DOHH2 (cell line): ENCODE measurements around the gene DNAH6.

ENCODE experiments used
- H3F3A ChIP-seq: fragments of 200-600 bp; sonication (generic), shearing (Covaris generic); 2 replicates; pipeline ENCODE4 v1.6.0; 2016; ENCODE audit warnings: antibody characterized with exemption, mild to moderate bottlenecking; ENCODE audit not compliant: control insufficient read depth, insufficient read depth
- H3K27ac ChIP-seq: fragments of 200-600 bp; sonication (generic); 2 replicates; pipeline ENCODE4 v1.5.1; 2014; ENCODE audit warnings: low read depth, mild to moderate bottlenecking, low read length, moderate library complexity
- H3K27me3 ChIP-seq: fragments of 200-600 bp; sonication (generic); 2 replicates; pipeline ENCODE4 v1.6.1; 2014; ENCODE audit warnings: mild to moderate bottlenecking, low read length, mixed read lengths; ENCODE audit not compliant: control insufficient read depth
- H3K36me3 ChIP-seq: fragments of 200-600 bp; sonication (generic); 2 replicates; pipeline ENCODE4 v1.6.1; 2014; ENCODE audit warnings: mild to moderate bottlenecking, low read length, moderate library complexity, mixed read lengths; ENCODE audit not compliant: control insufficient read depth
- H3K4me1 ChIP-seq: fragments of 200-600 bp; sonication (generic); 2 replicates; pipeline ENCODE4 v1.6.1; 2014; ENCODE audit warnings: mild to moderate bottlenecking, low read length, mixed read lengths; ENCODE audit not compliant: control insufficient read depth
- H3K4me2 ChIP-seq: fragments of 200-600 bp; sonication (generic); 2 replicates; pipeline ENCODE4 v1.6.0; 2014; ENCODE audit warnings: mild to moderate bottlenecking, low read length, moderate library complexity
- H3K4me3 ChIP-seq: fragments of 200-600 bp; sonication (generic); 2 replicates; pipeline ENCODE4 v1.5.1; 2014; ENCODE audit warnings: mild to moderate bottlenecking, low read length, mixed read lengths
- H3K79me2 ChIP-seq: fragments of 200-600 bp; sonication (generic); 2 replicates; pipeline ENCODE4 v1.6.1; 2014; ENCODE audit warnings: mild to moderate bottlenecking, low read length, mixed read lengths; ENCODE audit not compliant: control insufficient read depth
- H3K9me2 ChIP-seq: fragments of 200-600 bp; sonication (generic); replicated peaks from 2 replicates; pipeline ENCODE4 v1.6.1; 2014; ENCODE audit warnings: mild to moderate bottlenecking, low read length, mixed read lengths; ENCODE audit not compliant: control insufficient read depth
- H3K9me3 ChIP-seq: fragments of 200-600 bp; sonication (generic); 2 replicates; pipeline ENCODE4 v1.6.1; 2014; ENCODE audit warnings: antibody characterized with exemption, low read length, mixed read lengths; ENCODE audit not compliant: control insufficient read depth, insufficient read depth
- H4K20me1 ChIP-seq: fragments of 200-600 bp; sonication (generic); 2 replicates; pipeline ENCODE4 v1.6.0; 2014; ENCODE audit warnings: low read depth, mild to moderate bottlenecking, antibody characterized with exemption, low read length, moderate library complexity; ENCODE audit not compliant: control insufficient read depth, insufficient read depth
- EZH2phosphoT487 ChIP-seq: fragments of 200-600 bp; sonication (generic); IDR thresholded peaks from 2 replicates; pipeline ENCODE4 v1.6.1; 2017; ENCODE audit warnings: borderline replicate concordance, mild to moderate bottlenecking, antibody characterized with exemption, low read length, moderate library complexity, mixed read lengths
- TF ChIP-seq, protein P1 (sequence below): fragments of 200-600 bp; sonication (generic); IDR thresholded peaks from one replicate; pipeline ENCODE4 v1.5.1; 2014; ENCODE audit warnings: antibody characterized with exemption, mild to moderate bottlenecking, low read depth, low read length; ENCODE audit not compliant: poor library complexity, severe bottlenecking

DNAH6 gene

DNA sequence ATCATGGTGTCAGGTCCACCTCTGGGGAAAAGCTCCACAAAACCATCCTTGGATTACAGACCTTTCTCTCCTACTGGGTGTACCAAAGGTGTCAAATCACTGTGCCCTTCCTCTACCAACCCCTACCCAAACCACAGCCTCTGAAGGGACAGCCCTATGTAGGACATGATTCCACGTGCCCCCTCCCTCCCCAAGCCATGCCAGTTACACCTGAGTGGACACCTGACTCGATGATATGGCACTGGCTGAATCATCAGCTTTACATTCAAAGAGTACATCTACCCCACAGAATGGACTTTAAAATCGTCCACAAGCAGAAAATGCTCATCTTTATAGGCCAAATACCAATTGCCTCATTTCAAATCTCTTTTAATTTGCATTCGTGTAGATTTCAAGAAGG is 338.6 kb downstream of the DNAH6 start:
- no peaks in the 10 kb centered on the region for H3K9me2 ChIP-seq
- H3K4me1 ChIP-seq, result peaks cover 4% of the 10 kb centered on the region; the same call in 1 of the 2 replicates
- H3F3A ChIP-seq, result no peaks in the 10 kb centered on the region
- H3K9me3 ChIP-seq, result no peaks in the 10 kb centered on the region
- no peak overlapping the region for H3K4me3 ChIP-seq
- H3K27me3 ChIP-seq, result no peaks in the 10 kb centered on the region
- H3K79me2 ChIP-seq, result no peaks in the 10 kb centered on the region
- H4K20me1 ChIP-seq, result no peaks in the 10 kb centered on the region
- no peak overlapping the region for H3K4me2 ChIP-seq
- no peak overlapping the region for H3K27ac ChIP-seq
- no peaks in the 10 kb centered on the region for H3K36me3 ChIP-seq
- no peak for TF ChIP-seq EZH2phosphoT487

DNA sequence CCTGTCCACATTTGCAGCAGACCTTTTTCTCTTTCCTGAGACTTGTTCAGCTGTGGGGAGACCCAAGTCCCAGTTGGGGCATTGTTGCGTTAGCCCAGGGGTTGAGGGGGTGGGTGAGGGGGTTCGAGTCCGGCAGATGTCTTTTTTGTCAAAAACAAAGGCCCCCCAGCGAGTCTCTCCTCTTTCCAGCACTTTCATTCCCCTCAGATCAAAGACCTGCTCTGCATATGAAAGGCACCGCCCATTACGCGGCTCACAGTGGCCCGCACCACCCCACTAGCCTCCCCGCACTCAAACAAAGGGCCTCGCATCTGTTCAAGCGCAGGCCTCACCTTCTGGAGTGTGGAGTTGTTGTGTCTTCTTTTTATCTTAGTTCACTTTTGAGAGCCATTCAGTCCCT is 339.4 kb downstream of the DNAH6 start:
- TF ChIP-seq, protein P1, sequence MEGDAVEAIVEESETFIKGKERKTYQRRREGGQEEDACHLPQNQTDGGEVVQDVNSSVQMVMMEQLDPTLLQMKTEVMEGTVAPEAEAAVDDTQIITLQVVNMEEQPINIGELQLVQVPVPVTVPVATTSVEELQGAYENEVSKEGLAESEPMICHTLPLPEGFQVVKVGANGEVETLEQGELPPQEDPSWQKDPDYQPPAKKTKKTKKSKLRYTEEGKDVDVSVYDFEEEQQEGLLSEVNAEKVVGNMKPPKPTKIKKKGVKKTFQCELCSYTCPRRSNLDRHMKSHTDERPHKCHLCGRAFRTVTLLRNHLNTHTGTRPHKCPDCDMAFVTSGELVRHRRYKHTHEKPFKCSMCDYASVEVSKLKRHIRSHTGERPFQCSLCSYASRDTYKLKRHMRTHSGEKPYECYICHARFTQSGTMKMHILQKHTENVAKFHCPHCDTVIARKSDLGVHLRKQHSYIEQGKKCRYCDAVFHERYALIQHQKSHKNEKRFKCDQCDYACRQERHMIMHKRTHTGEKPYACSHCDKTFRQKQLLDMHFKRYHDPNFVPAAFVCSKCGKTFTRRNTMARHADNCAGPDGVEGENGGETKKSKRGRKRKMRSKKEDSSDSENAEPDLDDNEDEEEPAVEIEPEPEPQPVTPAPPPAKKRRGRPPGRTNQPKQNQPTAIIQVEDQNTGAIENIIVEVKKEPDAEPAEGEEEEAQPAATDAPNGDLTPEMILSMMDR, result no peak
- no peak for TF ChIP-seq EZH2phosphoT487
- no peak overlapping the region for H3K4me3 ChIP-seq

DNA sequence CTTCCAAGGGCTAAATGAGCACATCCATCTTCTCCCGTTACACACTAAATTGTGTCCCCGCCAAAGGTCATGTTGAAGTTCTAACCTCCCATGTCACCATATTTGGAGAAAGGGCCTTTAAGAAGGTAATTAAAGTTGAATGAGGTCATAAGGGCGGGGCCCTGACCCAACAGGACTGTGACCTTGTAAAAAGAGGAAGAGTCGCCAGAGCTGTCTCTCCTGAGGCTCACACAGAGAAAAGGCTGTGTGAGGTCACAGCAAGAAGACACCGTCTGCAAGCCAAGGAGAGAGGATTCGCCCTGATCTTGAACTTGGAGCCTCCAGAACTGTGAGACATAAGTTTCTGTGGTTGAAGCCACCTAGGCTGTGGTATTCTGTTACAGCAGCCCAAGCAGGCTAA is 340.5 kb downstream of the DNAH6 start:
- Histone ChIP-seq H3K4me3 (no peak overlapping the region), H3K4me2 (no peak overlapping the region; the same call in 1 of the 2 replicates), H3K79me2 (no peaks in the 10 kb centered on the region), H4K20me1 (no peaks in the 10 kb centered on the region), H3K9me2 (no peaks in the 10 kb centered on the region), H3K27me3 (no peaks in the 10 kb centered on the region), H3K36me3 (no peaks in the 10 kb centered on the region), H3F3A (no peaks in the 10 kb centered on the region), H3K9me3 (no peaks in the 10 kb centered on the region), H3K4me1 (peaks cover 4% of the 10 kb centered on the region; the same call in 1 of the 2 replicates), H3K27ac (no peak overlapping the region)
- TF ChIP-seq EZH2phosphoT487, result no peak
- TF ChIP-seq, protein P1, result no peak

More for the DNA sequence above, 339.4 kb downstream of the DNAH6 start:
- no peaks in the 10 kb centered on the region for H4K20me1 ChIP-seq
- no peaks in the 10 kb centered on the region for H3K27me3 ChIP-seq
- no peaks in the 10 kb centered on the region for H3K36me3 ChIP-seq
- H3K9me2 ChIP-seq, result no peaks in the 10 kb centered on the region
- H3K79me2 ChIP-seq, result no peaks in the 10 kb centered on the region
- H3F3A ChIP-seq, result no peaks in the 10 kb centered on the region
- no peaks in the 10 kb centered on the region for H3K9me3 ChIP-seq
- peaks cover 4% of the 10 kb centered on the region; the same call in 1 of the 2 replicates for H3K4me1 ChIP-seq
- H3K27ac ChIP-seq, result no peak overlapping the region
- H3K4me2 ChIP-seq, result no peak overlapping the region

DNA sequence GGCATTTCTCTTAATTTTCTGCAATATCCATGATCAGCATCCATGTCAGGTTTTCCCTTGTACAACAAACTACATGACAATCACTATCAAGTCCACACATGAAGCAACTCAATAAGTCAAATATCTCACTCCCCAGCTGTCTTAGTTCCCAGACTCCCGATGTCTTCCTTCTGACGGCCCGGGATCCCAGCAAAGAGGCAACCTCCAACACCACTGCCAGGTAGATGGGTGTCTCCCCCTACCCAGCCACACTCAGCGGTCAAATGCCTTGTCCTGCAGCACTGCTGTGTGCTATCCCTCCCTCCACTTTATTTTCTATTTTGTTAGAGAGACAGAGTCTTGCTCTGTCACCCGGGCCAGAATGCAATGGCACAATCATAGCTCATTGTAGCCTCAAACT is 341.3 kb downstream of the DNAH6 start:
- no peak overlapping the region for H3K4me2 ChIP-seq
- no peaks in the 10 kb centered on the region for H3K27me3 ChIP-seq
- H3K79me2 ChIP-seq, result no peaks in the 10 kb centered on the region
- no peaks in the 10 kb centered on the region for H3K9me3 ChIP-seq
- no peaks in the 10 kb centered on the region for H3K9me2 ChIP-seq
- H3K4me3 ChIP-seq, result no peak overlapping the region
- TF ChIP-seq EZH2phosphoT487, result no peak
- H4K20me1 ChIP-seq, result no peaks in the 10 kb centered on the region
- H3K27ac ChIP-seq, result no peak overlapping the region
- H3K4me1 ChIP-seq, result peaks cover 4% of the 10 kb centered on the region; the same call in 1 of the 2 replicates
- H3K36me3 ChIP-seq, result no peaks in the 10 kb centered on the region
- H3F3A ChIP-seq, result no peaks in the 10 kb centered on the region
